H1 (cell line): Measurements from ENCODE around the gene FMO5. TPM values are rescaled to one million over a fixed set of nuclear protein-coding genes. Genes with fewer than 3 reads are reported as not detected.

Source experiments
- CTCF ChIA-PET: fragments of 300-600 bp; sonication (Branson Sonifier 250); formaldehyde crosslinking; loops from one replicate; lab custom pipeline; 2021; ENCODE audit not compliant: partially characterized antibody; lab: Charles Lee
- POLR2A ChIA-PET: fragments of 300-600 bp; sonication (Branson Sonifier 250); formaldehyde crosslinking; loops from one replicate; lab custom pipeline; 2021; ENCODE audit warnings: inconsistent platforms; ENCODE audit not compliant: partially characterized antibody; lab: Charles Lee
- DNase-seq, 2 experiments: peaks; one replicate each; pipeline versions ENCODE4 v3.0.0 to v3.0.0-alpha.2; 2010 to 2022; ENCODE audit warnings: low spot score in 2 of 2, low read depth in 1 of 2, mixed read lengths in 1 of 2
- FAIRE-seq: peaks from 2 replicates; lab custom pipeline; 2011; peaks lifted over from hg19 to GRCh38; lab: Jason Lieb, UNC
- H2AFZ ChIP-seq: 2 replicates; pipeline ENCODE4 v1.8.1; 2012; ENCODE audit warnings: low read length, inconsistent platforms
- H2AK5ac ChIP-seq: 2 replicates; pipeline ENCODE4 v1.6.1; 2013; ENCODE audit warnings: low read depth, low read length
- H2BK120ac ChIP-seq: replicated peaks from 2 replicates; pipeline ENCODE3; 2013; ENCODE audit warnings: low read depth, low read length, inconsistent platforms
- H2BK12ac ChIP-seq: 2 replicates; pipeline ENCODE4 v1.6.1; 2013; ENCODE audit warnings: low read depth, low read length
- H2BK15ac ChIP-seq: 2 replicates; pipeline ENCODE4 v1.6.1; 2013; ENCODE audit warnings: low read length
- H2BK20ac ChIP-seq: 2 replicates; pipeline ENCODE4 v1.6.1; 2013; ENCODE audit warnings: low read length
- H2BK5ac ChIP-seq: 2 replicates; pipeline ENCODE4 v1.6.1; 2013; ENCODE audit warnings: low read depth, low read length
- H3K14ac ChIP-seq: 2 replicates; pipeline ENCODE4 v1.6.1; 2013; ENCODE audit warnings: inconsistent platforms; ENCODE audit not compliant: insufficient read length
- H3K18ac ChIP-seq: 2 replicates; pipeline ENCODE4 v1.6.1; 2013; ENCODE audit warnings: low read length; ENCODE audit errors: extremely low read depth
- H3K23ac ChIP-seq: 2 replicates; pipeline ENCODE4 v1.6.1; 2013; ENCODE audit warnings: inconsistent platforms; ENCODE audit not compliant: insufficient read length
- H3K23me2 ChIP-seq: 2 replicates; pipeline ENCODE4 v1.6.1; 2013; ENCODE audit warnings: low read depth, low read length
- H3K27ac ChIP-seq: 2 replicates; pipeline ENCODE4 v1.6.1; 2011; ENCODE audit warnings: low read depth, low read length, inconsistent platforms
- H3K27me3 ChIP-seq, 4 experiments: replicated peaks in 1 of 4; 1 replicate in 1 of 4; 2 replicates in 3 of 4; pipeline versions ENCODE4 v1.6.1 to v1.8.1; 2011 to 2013; ENCODE audit warnings: low read length in 3 of 4, mild to moderate bottlenecking in 3 of 4, inconsistent platforms in 2 of 4, mixed read lengths in 2 of 4, moderate library complexity in 1 of 4; ENCODE audit not compliant: control insufficient read depth in 3 of 4, insufficient read depth in 3 of 4; ENCODE audit errors: extremely low read depth in 1 of 4
- H3K36me3 ChIP-seq, 4 experiments: 2 replicates each; pipeline versions ENCODE4 v1.6.1 to v1.8.1; 2011 to 2013; ENCODE audit warnings: mild to moderate bottlenecking in 4 of 4, low read length in 3 of 4, moderate library complexity in 2 of 4, control low read depth in 1 of 4, inconsistent platforms in 1 of 4; ENCODE audit not compliant: insufficient read depth in 4 of 4, control insufficient read depth in 2 of 4
- H3K4ac ChIP-seq: replicated peaks from 2 replicates; pipeline ENCODE3; 2013; ENCODE audit warnings: low read length, low read depth, mixed read lengths, inconsistent platforms; ENCODE audit not compliant: insufficient read length
- H3K4me1 ChIP-seq, 4 experiments: replicated peaks in 1 of 4; 1 replicate in 1 of 4; 2 replicates in 3 of 4; pipeline versions ENCODE4 v1.6.1 to v1.8.1; 2011 to 2013; ENCODE audit warnings: low read length in 3 of 4, inconsistent platforms in 2 of 4, mixed read lengths in 1 of 4; ENCODE audit not compliant: insufficient read depth in 4 of 4, control insufficient read depth in 3 of 4
- H3K4me2 ChIP-seq, 2 experiments: 2 replicates each; pipeline versions ENCODE4 v1.6.1 to v1.8.1; 2011 to 2013; ENCODE audit warnings: low read depth in 2 of 2, low read length in 2 of 2, control low read depth in 1 of 2, inconsistent platforms in 1 of 2, mild to moderate bottlenecking in 1 of 2; ENCODE audit not compliant: insufficient read depth in 1 of 2
- H3K4me3 ChIP-seq, 4 experiments: fragments of 200-600, 300-600 bp in 1 of 4; sonication (generic), shearing (Covaris generic), sonication (Bioruptor Twin) in 1 of 4; 2 replicates each; pipeline versions ENCODE4 v1.5.1 to v1.8.1; 2011 to 2016; ENCODE audit warnings: low read length in 4 of 4, low read depth in 3 of 4, control low read depth in 2 of 4, inconsistent platforms in 2 of 4, mild to moderate bottlenecking in 2 of 4, mixed read lengths in 1 of 4, moderate library complexity in 1 of 4; ENCODE audit not compliant: insufficient read depth in 2 of 4; ENCODE audit errors: extremely low read depth in 1 of 4
- H3K56ac ChIP-seq: replicated peaks from 2 replicates; pipeline ENCODE3; 2013; ENCODE audit warnings: low read depth, mild to moderate bottlenecking, mixed read lengths, low read length, inconsistent platforms; ENCODE audit not compliant: insufficient read length
- H3K79me1 ChIP-seq: 2 replicates; pipeline ENCODE4 v1.6.1; 2013; ENCODE audit warnings: low read depth, low read length, control low read depth
- H3K79me2 ChIP-seq, 2 experiments: 2 replicates each; pipeline versions ENCODE4 v1.6.1 to v1.8.1; 2012 to 2013; ENCODE audit warnings: low read length in 2 of 2, mild to moderate bottlenecking in 2 of 2, inconsistent platforms in 1 of 2; ENCODE audit not compliant: insufficient read depth in 2 of 2, control insufficient read depth in 1 of 2
- H3K9ac ChIP-seq, 4 experiments: replicated peaks in 1 of 4; 1 replicate in 1 of 4; 2 replicates in 3 of 4; pipeline versions ENCODE4 v1.6.1 to v1.8.1; 2011 to 2013; ENCODE audit warnings: low read depth in 3 of 4, low read length in 3 of 4, control low read depth in 2 of 4, mild to moderate bottlenecking in 2 of 4, moderate library complexity in 2 of 4, inconsistent platforms in 1 of 4; ENCODE audit errors: extremely low read depth in 1 of 4
- H3K9me3 ChIP-seq, 2 experiments: 2 replicates each; pipeline versions ENCODE4 v1.6.1 to v1.8.1; 2012 to 2013; ENCODE audit warnings: mild to moderate bottlenecking in 2 of 2, moderate library complexity in 2 of 2, control low read depth in 1 of 2, inconsistent platforms in 1 of 2, low read depth in 1 of 2, low read length in 1 of 2, mixed read lengths in 1 of 2; ENCODE audit not compliant: insufficient read depth in 2 of 2
- H4K20me1 ChIP-seq, 2 experiments: replicated peaks in 1 of 2; 2 replicates each; pipeline versions ENCODE3 to v1.8.1; 2011 to 2013; ENCODE audit warnings: inconsistent platforms in 2 of 2, low read length in 2 of 2, mild to moderate bottlenecking in 1 of 2; ENCODE audit not compliant: insufficient read depth in 2 of 2, control insufficient read depth in 1 of 2
- H4K5ac ChIP-seq: 2 replicates; pipeline ENCODE4 v1.6.1; 2013; ENCODE audit warnings: low read length, low read depth, mixed read lengths, inconsistent platforms; ENCODE audit not compliant: insufficient read length
- H4K8ac ChIP-seq: 2 replicates; pipeline ENCODE4 v1.8.0; 2013; ENCODE audit warnings: mild to moderate bottlenecking, moderate library complexity, low read length, inconsistent platforms; ENCODE audit not compliant: insufficient read depth; ENCODE audit errors: extremely low read depth
- H4K91ac ChIP-seq: replicated peaks from 2 replicates; pipeline ENCODE3; 2013; ENCODE audit warnings: low read length, mixed read lengths, inconsistent platforms; ENCODE audit not compliant: insufficient read length
- BCL11A ChIP-seq, 2 experiments: IDR thresholded peaks; one replicate each; pipeline ENCODE4 v1.6.1; 2011; ENCODE audit warnings: low read depth in 2 of 2, low read length in 2 of 2, mild to moderate bottlenecking in 2 of 2
- BRCA1 ChIP-seq: IDR thresholded peaks from 2 replicates; pipeline ENCODE4 v1.6.1; 2012; ENCODE audit warnings: low read depth, low read length, improper control_type of control experiment
- CHD1 ChIP-seq: IDR thresholded peaks from 2 replicates; pipeline ENCODE4 v1.6.1; 2012; ENCODE audit warnings: low read depth, low read length, improper control_type of control experiment
- CTBP2 ChIP-seq: IDR thresholded peaks from 2 replicates; pipeline ENCODE4 v1.7.0; 2011; ENCODE audit warnings: borderline replicate concordance, mild to moderate bottlenecking, moderate library complexity, mixed read lengths, low read length; ENCODE audit not compliant: insufficient read depth, insufficient read length
- E2F6 ChIP-seq: IDR thresholded peaks from 2 replicates; pipeline ENCODE4 v1.6.1; 2012; ENCODE audit warnings: inconsistent platforms
- KDM4A ChIP-seq: IDR thresholded peaks from one replicate; pipeline ENCODE4 v1.7.1; 2012; ENCODE audit warnings: low read depth, mild to moderate bottlenecking, moderate library complexity, low read length, inconsistent platforms; ENCODE audit not compliant: severe bottlenecking
- SUZ12 ChIP-seq: fragments of 200-600 bp; sonication (generic); IDR thresholded peaks from 2 replicates; pipeline ENCODE4 v1.6.1; 2012; ENCODE audit warnings: mild to moderate bottlenecking, inconsistent platforms, low read length, moderate library complexity, mixed read lengths
- polyA plus RNA-seq, 7 experiments: library from polyadenylated mRNA; depleted of rRNA in 3 of 7; stranded (reverse) in 5 of 7; unstranded in 2 of 7; fragments of >200 nt in 5 of 7; fragments of 200-250 nt in 2 of 7; gene quantifications; 1 replicate in 5 of 7; 2 replicates in 1 of 7; 4 replicates in 1 of 7; pipeline versions ENCODE4 v1.2.1 to v1.2.3, GENCODE V29; 2011 to 2013; ENCODE audit warnings: missing spikeins in 2 of 7, mixed read lengths in 2 of 7
- total RNA-seq: library from RNA; stranded (reverse); fragmentation: NEBNext Ultra II Directional; extraction: Animal tissue kit (Norgen Biotek cat#: 25700); gene quantifications from 2 replicates; pipeline ENCODE4 v1.2.1, GENCODE V29; 2021

FMO5 gene
- total and polyA plus RNA-seq, 2 of the 8 experiments (the other 6 are each of a cell fraction or from before 2014, with no cell fraction given): 0.27 to 0.34 TPM

GRCh38 chr1:147213271-147213670 lies 11.9 kb downstream of the FMO5 start:
- no peak overlapping the region for H3K18ac ChIP-seq
- no peak overlapping the region for H2AK5ac ChIP-seq
- H3K4ac ChIP-seq: no peak overlapping the region
- no peak overlapping the region for H3K23ac ChIP-seq
- H3K56ac ChIP-seq: no peak overlapping the region
- H3K9me3 ChIP-seq: no peaks in the 10 kb centered on the region
- TF ChIP-seq CTBP2: no peak
- TF ChIP-seq KDM4A: no peak
- TF ChIP-seq SUZ12: no peak
- TF ChIP-seq BRCA1: no peak
- no peak for TF ChIP-seq CHD1
- TF ChIP-seq BCL11A (IDR thresholded peaks at IDR 0.05; ENCODE audit: low read depth in 2 of 2, low read length in 2 of 2): no peak
- TF ChIP-seq E2F6: no peak
- H2BK15ac ChIP-seq: peak overlapping the region; percentile 40; the same call in 1 of the 2 replicates
- H4K8ac ChIP-seq: no peak overlapping the region
- H4K91ac ChIP-seq: no peak overlapping the region
- POLR2A ChIA-PET: no interaction called here
- H2BK5ac ChIP-seq: no peak overlapping the region
- no peaks in the 10 kb centered on the region for H3K4me1 ChIP-seq
- no peaks in the 10 kb centered on the region for H3K27me3 ChIP-seq
- no peaks in the 10 kb centered on the region for H3K36me3 ChIP-seq
- CTCF ChIA-PET: no interaction called here
- H3K79me2 ChIP-seq: no peaks in the 10 kb centered on the region
- H2BK20ac ChIP-seq: no peak overlapping the region
- H3K4me3 ChIP-seq: no peak overlapping the region
- no peak overlapping the region for H3K9ac ChIP-seq
- H2AFZ ChIP-seq: no peak overlapping the region
- FAIRE-seq (no peak), DNase-seq (no peak)
- no peak overlapping the region for H3K27ac ChIP-seq
- no peak overlapping the region for H3K4me2 ChIP-seq
- H2BK12ac ChIP-seq: no peak overlapping the region
- H3K14ac ChIP-seq: no peak overlapping the region
- no peaks in the 10 kb centered on the region for H3K23me2 ChIP-seq
- no peaks in the 10 kb centered on the region for H3K79me1 ChIP-seq
- no peak overlapping the region for H4K5ac ChIP-seq
- no peaks in the 10 kb centered on the region for H4K20me1 ChIP-seq
- H2BK120ac ChIP-seq: no peak overlapping the region
